Lung (tissue), 12 donors: ENCODE data around the gene KRT14. TPM values are rescaled to one million over a fixed set of nuclear protein-coding genes. Genes with fewer than 3 reads are reported as not detected.

Experiments used
- ATAC-seq: fragments of 200-7000 bp; cut with Tn5 transposase; one replicate; pipeline ENCODE4 v1.9.1; 2020; ENCODE audit warnings: moderate number of reproducible peaks; ENCODE audit not compliant: insufficient read depth, low FRiP score
- DNase-seq, 3 donors: peaks; one replicate each; pipeline ENCODE4 v3.0.0-alpha.2; 2013 to 2017
- H3K27ac ChIP-seq, 2 donors: one replicate each; pipeline ENCODE4 v1.5.1; 2013; ENCODE audit warnings: mild to moderate bottlenecking in 2 of 2, moderate library complexity in 2 of 2, control low read depth in 1 of 2, inconsistent platforms in 1 of 2, low read depth in 1 of 2, low read length in 1 of 2
- H3K27me3 ChIP-seq, 3 donors: one replicate each; pipeline ENCODE4 v1.5.1; 2013; ENCODE audit warnings: low read length in 2 of 3; ENCODE audit not compliant: control insufficient read depth in 3 of 3, insufficient read depth in 3 of 3
- H3K36me3 ChIP-seq, 4 donors: one replicate each; pipeline ENCODE4 v1.5.1; 2013; ENCODE audit warnings: low read length in 4 of 4, mild to moderate bottlenecking in 1 of 4, moderate library complexity in 1 of 4; ENCODE audit not compliant: control insufficient read depth in 4 of 4, insufficient read depth in 4 of 4
- H3K4me1 ChIP-seq, 5 donors: one replicate each; pipeline ENCODE4 v1.5.1; 2013; ENCODE audit warnings: low read length in 5 of 5, mild to moderate bottlenecking in 2 of 5, moderate library complexity in 1 of 5; ENCODE audit not compliant: control insufficient read depth in 5 of 5, insufficient read depth in 5 of 5
- H3K4me3 ChIP-seq: one replicate; pipeline ENCODE4 v1.5.1; 2013; ENCODE audit warnings: mild to moderate bottlenecking, control low read depth, moderate library complexity
- H3K9ac ChIP-seq, 2 donors: one replicate each; pipeline ENCODE4 v1.5.1; 2013; ENCODE audit warnings: low read length in 2 of 2, control low read depth in 1 of 2; ENCODE audit not compliant: insufficient read depth in 1 of 2
- H3K9me3 ChIP-seq, 4 donors: one replicate each; pipeline ENCODE4 v1.5.1; 2013; ENCODE audit warnings: low read length in 3 of 4, mild to moderate bottlenecking in 1 of 4, moderate library complexity in 1 of 4; ENCODE audit not compliant: control insufficient read depth in 4 of 4, insufficient read depth in 3 of 4
- whole genome bisulfite sequencing, 2 donors: extraction: QIAGEN DNeasy Blood & Tissue Kit; methylation state at CpG; one replicate each; pipeline ENCODE4 v1.1.7; 2013; 5-methylcytosine and 5-hydroxymethylcytosine counted together
- polyA plus RNA-seq, 2 donors: library from polyadenylated mRNA; stranded (reverse); fragments of 200-250 nt; gene quantifications; one replicate each; pipeline ENCODE4 v1.2.1, GENCODE V29; 2013
- total RNA-seq, 2 donors: library from RNA; depleted of rRNA in 1 of 2; stranded (reverse); fragments of >200 nt in 1 of 2; gene quantifications; one replicate each; pipeline ENCODE4 v1.2.1, GENCODE V29; 2014 to 2021
- TF ChIP-seq, protein P1 (sequence below): IDR thresholded peaks from 2 replicates; pipeline ENCODE4 v1.5.1; 2012; ENCODE audit warnings: mild to moderate bottlenecking; ENCODE audit errors: control extremely low read depth, extremely low read depth
- donor health status: control.
- donor health status: control.
- donor health status: Bipolar disorder and iron deficiency.
- donor health status: healthy.
- donor health status: DM: yes; HTN: yes; CAD: no.

The KRT14 gene
- total and polyA plus RNA-seq, 4 donors = 0.37 to 0.71 (median 0.63) TPM; not detected in 1

DNA sequence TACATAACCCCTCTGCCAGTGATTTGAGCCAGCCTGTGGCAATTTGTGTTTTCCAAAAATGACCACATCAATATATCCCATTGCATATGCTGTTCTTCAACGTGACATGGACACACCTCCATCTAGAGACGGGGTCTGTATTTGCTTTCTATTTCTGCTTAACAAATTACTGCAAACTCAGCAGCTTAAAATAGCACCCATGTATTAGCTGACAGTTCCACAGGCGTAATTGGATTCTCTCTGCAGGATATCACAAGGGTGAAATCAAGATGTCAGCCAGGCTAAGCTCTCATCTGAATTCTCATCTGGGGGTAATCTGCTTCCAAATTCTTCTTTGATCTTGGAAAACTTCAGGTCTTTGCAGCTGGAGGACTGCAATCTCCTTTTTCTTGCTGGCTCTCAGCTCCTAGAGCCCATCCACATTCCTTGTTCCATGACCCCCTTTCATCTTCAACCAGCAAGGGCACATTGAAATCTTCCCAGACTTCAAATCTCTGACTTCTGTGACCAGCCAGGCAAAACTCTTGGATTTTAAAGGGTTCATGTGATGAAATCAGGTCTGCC is 23.0 kb downstream of the KRT14 start:
- Histone ChIP-seq H3K36me3 (no peaks in the 10 kb centered on the region), H3K9ac (no peak overlapping the region), H3K27ac (no peak overlapping the region), H3K4me3 (no peak overlapping the region), H3K4me1 (no peaks in the 10 kb centered on the region), H3K9me3 (peaks cover 0 to 7% (median 0%) of the 10 kb centered on the region in 4 donors), H3K27me3 (peaks cover 0 to 5% (median under 1%) of the 10 kb centered on the region in 3 donors)
- WGBS, 2 donors = 37 to 57% methylated on average over 3 of the region's 3 CpGs
- DNase-seq (no peak), ATAC-seq (no peak)
- TF ChIP-seq, protein P1, sequence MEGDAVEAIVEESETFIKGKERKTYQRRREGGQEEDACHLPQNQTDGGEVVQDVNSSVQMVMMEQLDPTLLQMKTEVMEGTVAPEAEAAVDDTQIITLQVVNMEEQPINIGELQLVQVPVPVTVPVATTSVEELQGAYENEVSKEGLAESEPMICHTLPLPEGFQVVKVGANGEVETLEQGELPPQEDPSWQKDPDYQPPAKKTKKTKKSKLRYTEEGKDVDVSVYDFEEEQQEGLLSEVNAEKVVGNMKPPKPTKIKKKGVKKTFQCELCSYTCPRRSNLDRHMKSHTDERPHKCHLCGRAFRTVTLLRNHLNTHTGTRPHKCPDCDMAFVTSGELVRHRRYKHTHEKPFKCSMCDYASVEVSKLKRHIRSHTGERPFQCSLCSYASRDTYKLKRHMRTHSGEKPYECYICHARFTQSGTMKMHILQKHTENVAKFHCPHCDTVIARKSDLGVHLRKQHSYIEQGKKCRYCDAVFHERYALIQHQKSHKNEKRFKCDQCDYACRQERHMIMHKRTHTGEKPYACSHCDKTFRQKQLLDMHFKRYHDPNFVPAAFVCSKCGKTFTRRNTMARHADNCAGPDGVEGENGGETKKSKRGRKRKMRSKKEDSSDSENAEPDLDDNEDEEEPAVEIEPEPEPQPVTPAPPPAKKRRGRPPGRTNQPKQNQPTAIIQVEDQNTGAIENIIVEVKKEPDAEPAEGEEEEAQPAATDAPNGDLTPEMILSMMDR = no peak

DNA sequence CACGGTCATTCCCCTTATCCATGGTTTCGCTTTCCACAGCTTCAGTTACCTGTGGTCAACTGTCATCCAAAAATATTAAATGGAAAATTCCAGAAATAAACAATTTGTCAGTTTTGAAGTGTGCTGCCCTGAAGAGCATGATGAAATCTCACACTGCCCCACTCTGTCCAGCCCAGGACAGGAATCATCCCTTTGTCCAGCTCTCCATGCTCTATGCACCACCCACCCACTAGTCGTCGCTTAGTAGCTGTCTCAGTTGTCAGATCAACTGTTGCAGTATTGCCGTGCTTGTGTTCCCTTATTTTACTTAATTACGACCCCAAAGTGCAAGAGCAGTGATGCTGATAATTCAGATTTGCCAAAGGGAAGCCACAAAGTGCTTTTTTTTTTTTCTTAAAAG is 25.1 kb downstream of the KRT14 start:
- Histone ChIP-seq H3K4me3 (no peak overlapping the region), H3K36me3 (no peaks in the 10 kb centered on the region), H3K9me3 (peaks cover 0 to 2% (median 0%) of the 10 kb centered on the region in 4 donors), H3K27me3 (peaks cover 0 to 8% (median 2%) of the 10 kb centered on the region in 3 donors), H3K27ac (no peak overlapping the region), H3K9ac (no peak overlapping the region), H3K4me1 (no peaks in the 10 kb centered on the region)
- TF ChIP-seq, protein P1 = no peak
- ATAC-seq (no peak), DNase-seq (no peak)
- 76 to 80% methylated on average over 6 of the region's 6 CpGs for WGBS, 2 donors

DNA sequence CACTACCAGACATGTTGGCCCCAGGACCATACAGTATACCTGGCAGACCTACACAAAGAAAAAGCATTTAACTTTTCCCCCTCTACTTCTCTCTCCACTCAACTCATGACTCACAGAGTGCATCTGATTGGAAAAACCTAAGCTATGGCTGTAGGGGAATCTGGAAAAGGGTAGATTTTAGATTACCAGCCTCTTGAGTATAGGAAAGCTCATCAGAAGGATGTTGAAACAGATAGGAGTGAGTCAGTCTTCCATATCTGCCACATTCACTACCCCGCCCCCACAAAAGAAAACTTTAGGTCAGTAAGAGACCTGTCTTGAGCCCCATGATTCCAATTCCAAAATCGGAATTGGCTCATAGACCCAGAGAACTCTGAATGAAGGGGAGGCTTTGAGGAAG is 27.1 kb downstream of the KRT14 start:
- Histone ChIP-seq H3K27me3 (peaks cover 0 to 8% (median 2%) of the 10 kb centered on the region in 3 donors), H3K36me3 (no peaks in the 10 kb centered on the region), H3K4me3 (no peak overlapping the region), H3K9me3 (no peaks in the 10 kb centered on the region), H3K27ac (no peak overlapping the region), H3K4me1 (no peaks in the 10 kb centered on the region), H3K9ac (no peak overlapping the region)
- TF ChIP-seq, protein P1 = no peak
- no peak for DNase-seq
- ATAC-seq = no peak
- 88 to 89% methylated on average over 2 of the region's 2 CpGs for WGBS, 2 donors

DNA sequence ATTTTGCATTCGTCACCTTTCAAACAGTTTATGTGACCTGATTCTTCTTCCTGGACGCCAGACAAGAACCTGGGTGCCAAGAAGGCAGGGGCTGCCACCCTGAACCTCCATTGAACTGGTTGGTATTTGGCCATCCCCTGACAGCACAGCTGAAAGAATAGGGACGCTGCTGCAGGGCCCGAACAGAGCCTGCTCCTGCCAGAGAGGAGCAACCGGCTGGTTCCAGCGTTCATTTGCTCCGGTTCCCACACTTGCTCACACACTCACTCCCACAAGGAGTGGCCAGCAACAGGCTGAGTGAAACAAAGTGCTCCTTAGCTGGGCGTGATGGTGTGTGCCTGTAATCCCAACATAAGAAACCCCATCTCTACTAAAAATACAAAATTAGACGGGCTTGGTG is 29.8 kb downstream of the KRT14 start:
- no peak for ATAC-seq
- DNase-seq = no peak
- no peak overlapping the region for H3K27ac ChIP-seq
- no peaks in the 10 kb centered on the region for H3K36me3 ChIP-seq
- TF ChIP-seq, protein P1 = no peak
- H3K4me3 ChIP-seq = no peak overlapping the region
- 77 to 81% methylated on average over 9 of the region's 9 CpGs for WGBS, 2 donors
- peaks cover 0 to 8% (median 2%) of the 10 kb centered on the region in 3 donors for H3K27me3 ChIP-seq
- peaks cover 0 to 2% (median 0%) of the 10 kb centered on the region in 4 donors for H3K9me3 ChIP-seq
- H3K4me1 ChIP-seq = no peaks in the 10 kb centered on the region
- H3K9ac ChIP-seq = no peak overlapping the region
